Kidney (tissue), 14 donors: ENCODE measurements around the gene PLEKHA4. TPM values are rescaled to one million over a fixed set of nuclear protein-coding genes. Genes with fewer than 3 reads are reported as not detected.
"Not testable (repeated sequence)": the region's sequence is repeated elsewhere in the genome, so short reads cannot be mapped to it uniquely, and the experiment has no call there.

Experiments used
- DNase-seq, 5 donors: peaks; one replicate each; pipeline ENCODE4 v3.0.0-alpha.2; 2013 to 2020
- FAIRE-seq: peaks from 2 replicates; lab custom pipeline; 2012; peaks lifted over from hg19 to GRCh38; lab: Jason Lieb, UNC
- H3K27ac ChIP-seq, 2 donors: one replicate each; pipeline ENCODE4 v1.7.0; 2013; ENCODE audit warnings: low read depth in 2 of 2, low read length in 2 of 2, inconsistent platforms in 1 of 2
- H3K27me3 ChIP-seq: one replicate; pipeline ENCODE4 v1.7.1; 2013; ENCODE audit warnings: low read length, inconsistent platforms; ENCODE audit not compliant: control insufficient read depth, insufficient read depth
- H3K36me3 ChIP-seq, 3 donors: one replicate each; pipeline versions ENCODE4 v1.7.0 to v1.7.1; 2013; ENCODE audit warnings: low read length in 3 of 3, control low read depth in 1 of 3, inconsistent platforms in 1 of 3; ENCODE audit not compliant: insufficient read depth in 3 of 3, control insufficient read depth in 2 of 3
- H3K4me1 ChIP-seq, 3 donors: one replicate each; pipeline versions ENCODE4 v1.7.0 to v1.7.1; 2013; ENCODE audit warnings: low read length in 3 of 3, inconsistent platforms in 1 of 3, low read depth in 1 of 3; ENCODE audit not compliant: control insufficient read depth in 2 of 3, insufficient read depth in 2 of 3
- H3K4me3 ChIP-seq, 3 donors: one replicate each; pipeline versions ENCODE4 v1.7.0 to v1.8.1; 2013; ENCODE audit warnings: low read length in 3 of 3, control low read depth in 1 of 3, inconsistent platforms in 1 of 3
- H3K9ac ChIP-seq, 3 donors: one replicate each; pipeline versions ENCODE4 v1.7.0 to v1.7.1; 2013; ENCODE audit warnings: low read length in 3 of 3, control low read depth in 1 of 3, inconsistent platforms in 1 of 3
- H3K9me3 ChIP-seq, 3 donors: one replicate each; pipeline versions ENCODE4 v1.7.0 to v1.7.1; 2013; ENCODE audit warnings: low read length in 3 of 3, control low read depth in 1 of 3, inconsistent platforms in 1 of 3; ENCODE audit not compliant: control insufficient read depth in 2 of 3, insufficient read depth in 1 of 3
- intact Hi-C: fragments of 100-400 bp; cut with DNase I; formaldehyde crosslinking; loops from one replicate; pipeline ENCODE4 v1.11.1; 2022
- polyA plus RNA-seq: library from polyadenylated mRNA; stranded (reverse); fragments of 350-450 nt; fragmentation: Illumina TruSeq; extraction: RNeasy Lipid Tissue Mini Kit (QIAGEN cat#74804); gene quantifications from one replicate; pipeline ENCODE4 v1.2.3, GENCODE V29; 2014; ENCODE audit warnings: low read depth, low replicate concordance; ENCODE audit not compliant: insufficient read depth
- total RNA-seq: library from RNA; stranded (reverse); fragmentation: NEBNext Ultra II Directional; extraction: Animal tissue kit (Norgen Biotek cat#: 25700); gene quantifications from one replicate; pipeline ENCODE4 v1.2.1, GENCODE V29; 2021
- TF ChIP-seq, protein P1 (sequence below): IDR thresholded peaks from 3 replicates; pipeline ENCODE4 v1.5.1; 2012; ENCODE audit warnings: mild to moderate bottlenecking, moderate library complexity, borderline replicate concordance; ENCODE audit not compliant: insufficient read depth; ENCODE audit errors: extremely low read depth
- donor health status: control.
- donor health status: control.
- donor health status: control.
- donor health status: control.
- donor health status: control.
- donor health status: DM: yes; HTN: yes; CAD: no.
- donor health status: Normal renal cell carcinoma (clear cell type).

The PLEKHA4 gene
- total and polyA plus RNA-seq, 2 donors from 2014 or later, result 22.9 to 79.1 TPM

DNA sequence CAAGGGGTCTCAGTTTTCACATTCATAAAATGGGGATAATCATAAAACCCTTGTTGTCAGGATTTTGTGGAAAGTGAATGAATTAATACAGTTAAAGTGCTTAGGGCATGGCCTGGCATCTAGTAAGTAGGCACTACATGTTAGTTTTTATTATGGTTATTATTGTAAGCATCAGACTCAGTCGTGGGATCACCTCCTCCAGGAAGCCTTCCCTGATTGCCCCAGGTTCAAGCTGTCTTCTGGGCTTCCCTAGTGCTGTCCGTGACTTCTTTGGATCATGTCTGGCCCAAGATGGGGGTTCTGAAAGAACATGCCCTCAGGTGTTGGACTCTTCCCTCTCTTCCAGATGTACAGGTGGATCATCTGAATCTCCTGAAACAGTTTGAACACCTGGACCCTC lies 42.4 kb upstream of the PLEKHA4 start:
- Histone ChIP-seq H3K27me3 (no peaks in the 10 kb centered on the region), H3K4me3 (no peak overlapping the region), H3K9me3 (no peaks in the 10 kb centered on the region), H3K36me3 (peaks cover 15 to 43% (median 23%) of the 10 kb centered on the region in 3 donors), H3K4me1 (peaks cover 0 to 5% (median 3%) of the 10 kb centered on the region in 3 donors), H3K9ac (no peak overlapping the region), H3K27ac (no peak overlapping the region)
- TF ChIP-seq, protein P1, sequence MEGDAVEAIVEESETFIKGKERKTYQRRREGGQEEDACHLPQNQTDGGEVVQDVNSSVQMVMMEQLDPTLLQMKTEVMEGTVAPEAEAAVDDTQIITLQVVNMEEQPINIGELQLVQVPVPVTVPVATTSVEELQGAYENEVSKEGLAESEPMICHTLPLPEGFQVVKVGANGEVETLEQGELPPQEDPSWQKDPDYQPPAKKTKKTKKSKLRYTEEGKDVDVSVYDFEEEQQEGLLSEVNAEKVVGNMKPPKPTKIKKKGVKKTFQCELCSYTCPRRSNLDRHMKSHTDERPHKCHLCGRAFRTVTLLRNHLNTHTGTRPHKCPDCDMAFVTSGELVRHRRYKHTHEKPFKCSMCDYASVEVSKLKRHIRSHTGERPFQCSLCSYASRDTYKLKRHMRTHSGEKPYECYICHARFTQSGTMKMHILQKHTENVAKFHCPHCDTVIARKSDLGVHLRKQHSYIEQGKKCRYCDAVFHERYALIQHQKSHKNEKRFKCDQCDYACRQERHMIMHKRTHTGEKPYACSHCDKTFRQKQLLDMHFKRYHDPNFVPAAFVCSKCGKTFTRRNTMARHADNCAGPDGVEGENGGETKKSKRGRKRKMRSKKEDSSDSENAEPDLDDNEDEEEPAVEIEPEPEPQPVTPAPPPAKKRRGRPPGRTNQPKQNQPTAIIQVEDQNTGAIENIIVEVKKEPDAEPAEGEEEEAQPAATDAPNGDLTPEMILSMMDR, result no peak
- intact Hi-C loops, result no loop called here
- FAIRE-seq (no peak), DNase-seq (no peak)

GRCh38 chr19:48909424-48910077 lies 41.1 kb upstream of the PLEKHA4 start:
- H3K4me3 ChIP-seq, H3K27ac ChIP-seq, intact Hi-C loops, FAIRE-seq, H3K27me3 ChIP-seq, DNase-seq, H3K9me3 ChIP-seq, H3K9ac ChIP-seq, H3K4me1 ChIP-seq: not testable (repeated sequence)
- peaks cover 15 to 49% (median 31%) of the 10 kb centered on the region in 3 donors for H3K36me3 ChIP-seq

- FAIRE-seq, result no peak
- Histone ChIP-seq H3K4me1 (peaks cover 0 to 5% (median 3%) of the 10 kb centered on the region in 3 donors), H3K4me3 (no peak overlapping the region), H3K27ac (peak overlapping the region in 1 of 2 donors; percentile 67), H3K9ac (no peak overlapping the region), H3K9me3 (no peaks in the 10 kb centered on the region), H3K27me3 (no peaks in the 10 kb centered on the region), H3K36me3 (peaks cover 8 to 36% (median 24%) of the 10 kb centered on the region in 3 donors)
- TF ChIP-seq, protein P1, result no peak
- intact Hi-C loops, result no loop called here
- peak in 3 of 5 donors; percentile 20 to 78 (median 37) for DNase-seq
Measured at GRCh38 chr19:48907671-48908070, 39.3 kb upstream of the PLEKHA4 start.

- intact Hi-C loops, result no loop called here
- peaks cover 0 to 11% (median 6%) of the 10 kb centered on the region in 3 donors for H3K4me1 ChIP-seq
- no peaks in the 10 kb centered on the region for H3K27me3 ChIP-seq
- DNase-seq (no peak), FAIRE-seq (no peak)
- peaks cover 8 to 23% (median 20%) of the 10 kb centered on the region in 3 donors for H3K36me3 ChIP-seq
- TF ChIP-seq, protein P1, result no peak
- H3K9ac ChIP-seq, result no peak overlapping the region
- H3K4me3 ChIP-seq, result no peak overlapping the region
- H3K9me3 ChIP-seq, result no peaks in the 10 kb centered on the region
- H3K27ac ChIP-seq, result no peak overlapping the region
Measured at GRCh38 chr19:48906324-48906723, 37.9 kb upstream of the PLEKHA4 start.
